Measurements from ENCODE around the gene SLC39A2.

DNA sequence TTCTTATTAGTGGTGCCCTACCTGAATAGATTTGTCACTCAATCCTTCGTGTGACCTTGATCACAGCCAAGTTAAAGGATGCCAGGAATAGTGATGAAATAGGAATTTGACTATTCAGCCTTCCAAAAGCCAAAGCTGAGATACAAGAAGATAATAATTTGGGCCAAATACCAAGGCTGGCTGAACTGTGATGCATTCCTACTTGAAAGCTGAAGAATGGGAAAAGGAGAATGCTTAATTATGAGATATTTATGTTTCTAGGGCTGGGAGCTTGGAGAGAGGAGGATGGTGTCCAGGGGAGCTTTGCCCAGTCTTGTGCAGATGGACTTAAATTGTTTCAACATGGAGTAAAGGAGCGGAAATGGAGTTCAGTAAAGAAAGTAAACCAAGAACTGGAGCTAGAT, 48.3 kb downstream of the SLC39A2 start:
- TF ChIP-seq, protein P1, sequence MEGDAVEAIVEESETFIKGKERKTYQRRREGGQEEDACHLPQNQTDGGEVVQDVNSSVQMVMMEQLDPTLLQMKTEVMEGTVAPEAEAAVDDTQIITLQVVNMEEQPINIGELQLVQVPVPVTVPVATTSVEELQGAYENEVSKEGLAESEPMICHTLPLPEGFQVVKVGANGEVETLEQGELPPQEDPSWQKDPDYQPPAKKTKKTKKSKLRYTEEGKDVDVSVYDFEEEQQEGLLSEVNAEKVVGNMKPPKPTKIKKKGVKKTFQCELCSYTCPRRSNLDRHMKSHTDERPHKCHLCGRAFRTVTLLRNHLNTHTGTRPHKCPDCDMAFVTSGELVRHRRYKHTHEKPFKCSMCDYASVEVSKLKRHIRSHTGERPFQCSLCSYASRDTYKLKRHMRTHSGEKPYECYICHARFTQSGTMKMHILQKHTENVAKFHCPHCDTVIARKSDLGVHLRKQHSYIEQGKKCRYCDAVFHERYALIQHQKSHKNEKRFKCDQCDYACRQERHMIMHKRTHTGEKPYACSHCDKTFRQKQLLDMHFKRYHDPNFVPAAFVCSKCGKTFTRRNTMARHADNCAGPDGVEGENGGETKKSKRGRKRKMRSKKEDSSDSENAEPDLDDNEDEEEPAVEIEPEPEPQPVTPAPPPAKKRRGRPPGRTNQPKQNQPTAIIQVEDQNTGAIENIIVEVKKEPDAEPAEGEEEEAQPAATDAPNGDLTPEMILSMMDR (IDR thresholded peaks at IDR 0.05): no peak
- TF ChIP-seq EP300 (IDR thresholded peaks at IDR 0.05; ENCODE audit: borderline replicate concordance in 1 of 2, low read depth in 1 of 2, low read length in 1 of 2): no peak
- no peak for TF ChIP-seq TEAD4 (IDR thresholded peaks at IDR 0.05; ENCODE audit: borderline replicate concordance, insufficient read depth)
- TF ChIP-seq POLR2AphosphoS5 (IDR thresholded peaks at IDR 0.05; ENCODE audit: low read depth, low read length): no peak

All from SK-N-SH (cell line).